NCI-H128 (cell line): ENCODE data around the gene CDH13.

ENCODE experiments used
- DNase-seq: peaks from one replicate; lab custom pipeline; 2025; ENCODE audit not compliant: unreplicated experiment; lab: John Stamatoyannopoulos, UW

CDH13 gene

GRCh38 chr16:83143788-83144187 is 517.0 kb downstream of the CDH13 start:
- no peak for DNase-seq

GRCh38 chr16:83145297-83145696 is 518.5 kb downstream of the CDH13 start:
- DNase-seq, result no peak

GRCh38 chr16:83147244-83147643 is 520.5 kb downstream of the CDH13 start:
- DNase-seq, result no peak

- DNase-seq, result no peak
Observed at GRCh38 chr16:83158320-83158957, 531.7 kb downstream of the CDH13 start.

GRCh38 chr16:83159049-83159448 is 532.3 kb downstream of the CDH13 start:
- no peak for DNase-seq

GRCh38 chr16:83160287-83161020 is 533.7 kb downstream of the CDH13 start:
- no peak for DNase-seq

GRCh38 chr16:83162791-83163190 is 536.0 kb downstream of the CDH13 start:
- no peak for DNase-seq

GRCh38 chr16:83164816-83165215 is 538.0 kb downstream of the CDH13 start:
- DNase-seq, result no peak

GRCh38 chr16:83171396-83171795 is 544.6 kb downstream of the CDH13 start:
- DNase-seq, result no peak

- DNase-seq, result no peak
Observed at GRCh38 chr16:83174671-83175070, 547.9 kb downstream of the CDH13 start.

- DNase-seq, result no peak
Observed at GRCh38 chr16:83176802-83177201, 550.0 kb downstream of the CDH13 start.

GRCh38 chr16:83185902-83186301 is 559.1 kb downstream of the CDH13 start:
- DNase-seq, result no peak

GRCh38 chr16:83187405-83187804 is 560.6 kb downstream of the CDH13 start:
- DNase-seq, result no peak

GRCh38 chr16:83196796-83197195 is 570.0 kb downstream of the CDH13 start:
- no peak for DNase-seq

- DNase-seq, result no peak
Observed at GRCh38 chr16:83197450-83197849, 570.7 kb downstream of the CDH13 start.

- no peak for DNase-seq
Observed at GRCh38 chr16:83198977-83199376, 572.2 kb downstream of the CDH13 start.

GRCh38 chr16:83200005-83200779 is 573.4 kb downstream of the CDH13 start:
- no peak for DNase-seq

GRCh38 chr16:83201748-83202147 is 575.0 kb downstream of the CDH13 start:
- DNase-seq, result no peak

- no peak for DNase-seq
Observed at GRCh38 chr16:83205896-83206295, 579.1 kb downstream of the CDH13 start.

- no peak for DNase-seq
Observed at GRCh38 chr16:83206426-83206825, 579.7 kb downstream of the CDH13 start.

- DNase-seq, result no peak
Observed at GRCh38 chr16:83211711-83212110, 584.9 kb downstream of the CDH13 start.

GRCh38 chr16:83212301-83212841 is 585.6 kb downstream of the CDH13 start:
- no peak for DNase-seq
